ENCODE data around the gene CDH8. TPM values are rescaled to one million over a fixed set of nuclear protein-coding genes. Genes with fewer than 3 reads are reported as not detected.

The CDH8 gene
- total RNA-seq, 1 experiment from 2014 or later = 11.1 TPM

DNA sequence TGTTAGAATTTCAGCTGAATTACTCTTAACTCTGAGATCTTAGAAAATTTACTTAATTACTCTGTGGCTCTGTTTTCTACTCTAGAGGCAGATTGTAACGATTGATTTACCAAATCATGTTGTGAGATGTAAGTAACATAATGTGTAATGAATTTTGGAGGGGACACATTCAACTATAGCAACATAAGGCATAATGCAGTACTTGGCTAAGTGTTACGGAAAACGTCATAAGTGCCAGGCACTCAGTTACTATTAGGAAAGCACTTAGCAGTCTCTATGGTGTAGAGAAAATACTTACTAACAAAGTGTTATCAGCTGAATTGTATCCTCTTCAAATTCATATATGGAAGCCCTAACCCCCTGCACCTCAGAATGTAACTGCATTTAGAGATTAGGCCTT, 40.6 kb upstream of the CDH8 start:
- H3K36me3 Mint-ChIP-seq = no peaks in the 10 kb centered on the region
- no peak overlapping the region for H3K27ac Mint-ChIP-seq
- H3K9me3 Mint-ChIP-seq = no peaks in the 10 kb centered on the region
- peaks cover 7% of the 10 kb centered on the region for H3K4me1 Mint-ChIP-seq
- no peaks in the 10 kb centered on the region; the same call in 1 of the 2 replicates for H3K27me3 Mint-ChIP-seq (ENCODE audit: low read depth)
- ChIA-PET POLR2A (no interaction called here), CTCF (interaction anchor here (1.6 kb wide), 1 partner anchor 84 kb away, joined by 3 read pairs; no protein-coding TSS in a partner anchor)
- no peak overlapping the region for H3K4me3 Mint-ChIP-seq
- TF ChIP-seq ESRRA (CRISPR knock-in tag; IDR thresholded peaks at IDR 0.05; ENCODE audit: borderline replicate concordance) (no peak), ELF4 (CRISPR knock-in tag; IDR thresholded peaks at IDR 0.05; ENCODE audit: low read depth) (no peak)
- ATAC-seq (no peak), DNase-seq (ENCODE audit: low spot score) (no peak)

DNA sequence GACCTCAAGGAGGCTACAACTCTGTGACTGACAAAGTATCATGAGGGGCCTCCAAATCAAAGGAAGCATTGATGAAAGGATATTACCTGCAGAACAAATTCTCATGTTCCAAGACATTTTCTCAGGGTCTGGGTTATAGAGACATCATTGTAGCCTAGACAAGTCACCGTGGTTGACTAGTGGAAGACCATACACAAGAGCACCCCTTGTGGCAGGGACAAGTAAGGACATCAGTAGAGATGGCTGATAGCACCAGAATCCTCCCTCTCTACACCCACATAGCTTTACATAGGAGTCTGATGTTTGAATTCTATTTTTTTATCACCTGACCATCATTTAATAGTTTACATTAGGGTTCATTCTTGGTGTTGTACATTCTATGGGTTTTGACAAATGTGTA, 32.5 kb upstream of the CDH8 start:
- Mint-ChIP-seq H3K4me3 (no peak overlapping the region), H3K27ac (no peak overlapping the region), H3K27me3 (ENCODE audit: low read depth) (no peaks in the 10 kb centered on the region), H3K9me3 (peaks cover 20% of the 10 kb centered on the region), H3K4me1 (peaks cover 8% of the 10 kb centered on the region), H3K36me3 (peaks cover 3% of the 10 kb centered on the region; the same call in 1 of the 2 replicates)
- DNase-seq (ENCODE audit: low spot score) (no peak), ATAC-seq (peak; percentile 89)
- ChIA-PET POLR2A (no interaction called here), CTCF (interaction anchor here (0.6 to 2.0 kb wide), 3 partner anchors 9 to 124 kb away, joined by 3 to 10 read pairs (median 3); no protein-coding TSS in a partner anchor)
- no peak for TF ChIP-seq ZNF671 (CRISPR knock-in tag; IDR thresholded peaks at IDR 0.05)
- TF ChIP-seq, protein P1, sequence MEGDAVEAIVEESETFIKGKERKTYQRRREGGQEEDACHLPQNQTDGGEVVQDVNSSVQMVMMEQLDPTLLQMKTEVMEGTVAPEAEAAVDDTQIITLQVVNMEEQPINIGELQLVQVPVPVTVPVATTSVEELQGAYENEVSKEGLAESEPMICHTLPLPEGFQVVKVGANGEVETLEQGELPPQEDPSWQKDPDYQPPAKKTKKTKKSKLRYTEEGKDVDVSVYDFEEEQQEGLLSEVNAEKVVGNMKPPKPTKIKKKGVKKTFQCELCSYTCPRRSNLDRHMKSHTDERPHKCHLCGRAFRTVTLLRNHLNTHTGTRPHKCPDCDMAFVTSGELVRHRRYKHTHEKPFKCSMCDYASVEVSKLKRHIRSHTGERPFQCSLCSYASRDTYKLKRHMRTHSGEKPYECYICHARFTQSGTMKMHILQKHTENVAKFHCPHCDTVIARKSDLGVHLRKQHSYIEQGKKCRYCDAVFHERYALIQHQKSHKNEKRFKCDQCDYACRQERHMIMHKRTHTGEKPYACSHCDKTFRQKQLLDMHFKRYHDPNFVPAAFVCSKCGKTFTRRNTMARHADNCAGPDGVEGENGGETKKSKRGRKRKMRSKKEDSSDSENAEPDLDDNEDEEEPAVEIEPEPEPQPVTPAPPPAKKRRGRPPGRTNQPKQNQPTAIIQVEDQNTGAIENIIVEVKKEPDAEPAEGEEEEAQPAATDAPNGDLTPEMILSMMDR (IDR thresholded peaks at IDR 0.05) = peak; percentile 37; the same call in 1 of the 2 replicates

DNA sequence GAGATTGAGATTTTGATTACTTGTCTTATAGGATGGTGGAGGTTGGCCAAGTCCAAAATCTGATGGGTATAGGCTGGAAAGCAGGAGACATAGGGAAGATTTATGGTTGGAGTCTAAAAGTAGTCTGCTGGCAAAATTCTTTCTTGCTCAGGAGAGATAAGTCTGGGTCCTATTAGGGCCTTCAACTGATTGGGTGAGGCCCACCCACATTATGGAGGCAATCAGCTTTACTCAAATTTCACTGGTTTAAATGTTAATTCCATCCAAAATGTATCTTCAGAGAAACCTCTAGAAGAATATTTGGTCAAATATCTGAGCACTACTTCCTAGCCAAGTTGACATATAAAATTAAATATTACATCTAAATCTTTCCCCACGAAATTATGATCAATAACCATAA, 31.7 kb upstream of the CDH8 start:
- H3K9me3 Mint-ChIP-seq = peaks cover 20% of the 10 kb centered on the region
- POLR2A ChIA-PET = no interaction called here
- H3K4me1 Mint-ChIP-seq = peaks cover 14% of the 10 kb centered on the region
- CTCF ChIA-PET = no interaction called here
- H3K27ac Mint-ChIP-seq = no peak overlapping the region
- H3K36me3 Mint-ChIP-seq = peaks cover 3% of the 10 kb centered on the region; the same call in 1 of the 2 replicates
- TF ChIP-seq GABPB1 (CRISPR knock-in tag; IDR thresholded peaks at IDR 0.05) (no peak), TEAD1 (CRISPR knock-in tag; IDR thresholded peaks at IDR 0.05) (no peak), NR2C2 (CRISPR knock-in tag; IDR thresholded peaks at IDR 0.05) (no peak), RELA (CRISPR knock-in tag; IDR thresholded peaks at IDR 0.05; ENCODE audit: borderline replicate concordance) (no peak), TEAD4 (CRISPR knock-in tag; IDR thresholded peaks at IDR 0.05) (no peak), IRF2 (CRISPR knock-in tag; IDR thresholded peaks at IDR 0.05; ENCODE audit: borderline replicate concordance, low read depth) (no peak), FOXJ3 (CRISPR knock-in tag; IDR thresholded peaks at IDR 0.05; ENCODE audit: borderline replicate concordance) (no peak)
- TF ChIP-seq, protein P2, sequence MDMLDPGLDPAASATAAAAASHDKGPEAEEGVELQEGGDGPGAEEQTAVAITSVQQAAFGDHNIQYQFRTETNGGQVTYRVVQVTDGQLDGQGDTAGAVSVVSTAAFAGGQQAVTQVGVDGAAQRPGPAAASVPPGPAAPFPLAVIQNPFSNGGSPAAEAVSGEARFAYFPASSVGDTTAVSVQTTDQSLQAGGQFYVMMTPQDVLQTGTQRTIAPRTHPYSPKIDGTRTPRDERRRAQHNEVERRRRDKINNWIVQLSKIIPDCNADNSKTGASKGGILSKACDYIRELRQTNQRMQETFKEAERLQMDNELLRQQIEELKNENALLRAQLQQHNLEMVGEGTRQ (CRISPR knock-in tag; IDR thresholded peaks at IDR 0.05) = no peak
- TF ChIP-seq, protein P3, sequence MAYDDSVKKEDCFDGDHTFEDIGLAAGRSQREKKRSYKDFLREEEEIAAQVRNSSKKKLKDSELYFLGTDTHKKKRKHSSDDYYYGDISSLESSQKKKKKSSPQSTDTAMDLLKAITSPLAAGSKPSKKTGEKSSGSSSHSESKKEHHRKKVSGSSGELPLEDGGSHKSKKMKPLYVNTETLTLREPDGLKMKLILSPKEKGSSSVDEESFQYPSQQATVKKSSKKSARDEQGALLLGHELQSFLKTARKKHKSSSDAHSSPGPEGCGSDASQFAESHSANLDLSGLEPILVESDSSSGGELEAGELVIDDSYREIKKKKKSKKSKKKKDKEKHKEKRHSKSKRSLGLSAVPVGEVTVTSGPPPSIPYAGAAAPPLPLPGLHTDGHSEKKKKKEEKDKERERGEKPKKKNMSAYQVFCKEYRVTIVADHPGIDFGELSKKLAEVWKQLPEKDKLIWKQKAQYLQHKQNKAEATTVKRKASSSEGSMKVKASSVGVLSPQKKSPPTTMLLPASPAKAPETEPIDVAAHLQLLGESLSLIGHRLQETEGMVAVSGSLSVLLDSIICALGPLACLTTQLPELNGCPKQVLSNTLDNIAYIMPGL (CRISPR knock-in tag; IDR thresholded peaks at IDR 0.05) = no peak
- TF ChIP-seq, protein P4, sequence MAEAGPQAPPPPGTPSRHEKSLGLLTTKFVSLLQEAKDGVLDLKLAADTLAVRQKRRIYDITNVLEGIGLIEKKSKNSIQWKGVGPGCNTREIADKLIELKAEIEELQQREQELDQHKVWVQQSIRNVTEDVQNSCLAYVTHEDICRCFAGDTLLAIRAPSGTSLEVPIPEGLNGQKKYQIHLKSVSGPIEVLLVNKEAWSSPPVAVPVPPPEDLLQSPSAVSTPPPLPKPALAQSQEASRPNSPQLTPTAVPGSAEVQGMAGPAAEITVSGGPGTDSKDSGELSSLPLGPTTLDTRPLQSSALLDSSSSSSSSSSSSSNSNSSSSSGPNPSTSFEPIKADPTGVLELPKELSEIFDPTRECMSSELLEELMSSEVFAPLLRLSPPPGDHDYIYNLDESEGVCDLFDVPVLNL (CRISPR knock-in tag; IDR thresholded peaks at IDR 0.05; ENCODE audit: borderline replicate concordance, low read depth) = no peak
- TF ChIP-seq, protein P5, sequence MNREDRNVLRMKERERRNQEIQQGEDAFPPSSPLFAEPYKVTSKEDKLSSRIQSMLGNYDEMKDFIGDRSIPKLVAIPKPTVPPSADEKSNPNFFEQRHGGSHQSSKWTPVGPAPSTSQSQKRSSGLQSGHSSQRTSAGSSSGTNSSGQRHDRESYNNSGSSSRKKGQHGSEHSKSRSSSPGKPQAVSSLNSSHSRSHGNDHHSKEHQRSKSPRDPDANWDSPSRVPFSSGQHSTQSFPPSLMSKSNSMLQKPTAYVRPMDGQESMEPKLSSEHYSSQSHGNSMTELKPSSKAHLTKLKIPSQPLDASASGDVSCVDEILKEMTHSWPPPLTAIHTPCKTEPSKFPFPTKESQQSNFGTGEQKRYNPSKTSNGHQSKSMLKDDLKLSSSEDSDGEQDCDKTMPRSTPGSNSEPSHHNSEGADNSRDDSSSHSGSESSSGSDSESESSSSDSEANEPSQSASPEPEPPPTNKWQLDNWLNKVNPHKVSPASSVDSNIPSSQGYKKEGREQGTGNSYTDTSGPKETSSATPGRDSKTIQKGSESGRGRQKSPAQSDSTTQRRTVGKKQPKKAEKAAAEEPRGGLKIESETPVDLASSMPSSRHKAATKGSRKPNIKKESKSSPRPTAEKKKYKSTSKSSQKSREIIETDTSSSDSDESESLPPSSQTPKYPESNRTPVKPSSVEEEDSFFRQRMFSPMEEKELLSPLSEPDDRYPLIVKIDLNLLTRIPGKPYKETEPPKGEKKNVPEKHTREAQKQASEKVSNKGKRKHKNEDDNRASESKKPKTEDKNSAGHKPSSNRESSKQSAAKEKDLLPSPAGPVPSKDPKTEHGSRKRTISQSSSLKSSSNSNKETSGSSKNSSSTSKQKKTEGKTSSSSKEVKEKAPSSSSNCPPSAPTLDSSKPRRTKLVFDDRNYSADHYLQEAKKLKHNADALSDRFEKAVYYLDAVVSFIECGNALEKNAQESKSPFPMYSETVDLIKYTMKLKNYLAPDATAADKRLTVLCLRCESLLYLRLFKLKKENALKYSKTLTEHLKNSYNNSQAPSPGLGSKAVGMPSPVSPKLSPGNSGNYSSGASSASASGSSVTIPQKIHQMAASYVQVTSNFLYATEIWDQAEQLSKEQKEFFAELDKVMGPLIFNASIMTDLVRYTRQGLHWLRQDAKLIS (CRISPR knock-in tag; IDR thresholded peaks at IDR 0.05; ENCODE audit: borderline replicate concordance) = no peak
- TF ChIP-seq, protein P6, sequence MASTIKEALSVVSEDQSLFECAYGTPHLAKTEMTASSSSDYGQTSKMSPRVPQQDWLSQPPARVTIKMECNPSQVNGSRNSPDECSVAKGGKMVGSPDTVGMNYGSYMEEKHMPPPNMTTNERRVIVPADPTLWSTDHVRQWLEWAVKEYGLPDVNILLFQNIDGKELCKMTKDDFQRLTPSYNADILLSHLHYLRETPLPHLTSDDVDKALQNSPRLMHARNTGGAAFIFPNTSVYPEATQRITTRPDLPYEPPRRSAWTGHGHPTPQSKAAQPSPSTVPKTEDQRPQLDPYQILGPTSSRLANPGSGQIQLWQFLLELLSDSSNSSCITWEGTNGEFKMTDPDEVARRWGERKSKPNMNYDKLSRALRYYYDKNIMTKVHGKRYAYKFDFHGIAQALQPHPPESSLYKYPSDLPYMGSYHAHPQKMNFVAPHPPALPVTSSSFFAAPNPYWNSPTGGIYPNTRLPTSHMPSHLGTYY (CRISPR knock-in tag; IDR thresholded peaks at IDR 0.05) = no peak
- ATAC-seq (no peak), DNase-seq (ENCODE audit: low spot score) (no peak)
- no peaks in the 10 kb centered on the region for H3K27me3 Mint-ChIP-seq (ENCODE audit: low read depth)
- no peak overlapping the region for H3K4me3 Mint-ChIP-seq
